Stimulated activated CD8-positive, alpha-beta memory T cell treated with anti-CD3 and anti-CD28 coated beads, Interleukin-4, amount 100 ng/mL, for 48 hours (primary cell): ENCODE measurements around the gene PTPRD.

Experiments
- DNase-seq: peaks from one replicate; pipeline ENCODE4 v3.0.0-alpha.2; 2020

Gene PTPRD

GRCh38 chr9:8447601-8448000, 2165.2 kb downstream of the PTPRD start:
- DNase-seq, result no peak

- DNase-seq, result no peak
These were observed 2174.9 kb downstream of the PTPRD start for GRCh38 chr9:8437876-8438275.

- DNase-seq, result no peak
These were observed 2175.5 kb downstream of the PTPRD start for GRCh38 chr9:8437259-8437658.

GRCh38 chr9:8436786-8437185, 2176.0 kb downstream of the PTPRD start:
- no peak for DNase-seq

GRCh38 chr9:8434621-8435020, 2178.2 kb downstream of the PTPRD start:
- no peak for DNase-seq

- DNase-seq, result no peak
These were observed 2180.6 kb downstream of the PTPRD start for GRCh38 chr9:8432224-8432623.

- no peak for DNase-seq
These were observed 2181.3 kb downstream of the PTPRD start for GRCh38 chr9:8431505-8431904.

GRCh38 chr9:8430945-8431344, 2181.9 kb downstream of the PTPRD start:
- no peak for DNase-seq

- no peak for DNase-seq
These were observed 2183.0 kb downstream of the PTPRD start for GRCh38 chr9:8429768-8430167.

- DNase-seq, result no peak
These were observed 2183.6 kb downstream of the PTPRD start for GRCh38 chr9:8429157-8429556.

- no peak for DNase-seq
These were observed 2184.4 kb downstream of the PTPRD start for GRCh38 chr9:8428389-8428788.

- no peak for DNase-seq
These were observed 2187.9 kb downstream of the PTPRD start for GRCh38 chr9:8424786-8425410.

GRCh38 chr9:8420416-8420815, 2192.4 kb downstream of the PTPRD start:
- no peak for DNase-seq

- no peak for DNase-seq
These were observed 2193.1 kb downstream of the PTPRD start for GRCh38 chr9:8419596-8420275.

- DNase-seq, result no peak
These were observed 2195.5 kb downstream of the PTPRD start for GRCh38 chr9:8417341-8417740.

GRCh38 chr9:8412327-8412726, 2200.5 kb downstream of the PTPRD start:
- DNase-seq, result no peak

GRCh38 chr9:8408575-8409190, 2204.1 kb downstream of the PTPRD start:
- DNase-seq, result no peak

- no peak for DNase-seq
These were observed 2210.7 kb downstream of the PTPRD start for GRCh38 chr9:8401961-8402705.

GRCh38 chr9:8400378-8400777, 2212.4 kb downstream of the PTPRD start:
- DNase-seq, result no peak

- no peak for DNase-seq
These were observed 2217.8 kb downstream of the PTPRD start for GRCh38 chr9:8395022-8395421.

GRCh38 chr9:8394341-8394740, 2218.5 kb downstream of the PTPRD start:
- DNase-seq, result no peak

- no peak for DNase-seq
These were observed 2219.9 kb downstream of the PTPRD start for GRCh38 chr9:8392866-8393265.

GRCh38 chr9:8391566-8391965, 2221.2 kb downstream of the PTPRD start:
- no peak for DNase-seq

GRCh38 chr9:8391132-8391531, 2221.7 kb downstream of the PTPRD start:
- no peak for DNase-seq
